GM18907 (cell line): ENCODE measurements around the gene CTNNB1.

Experiments
- ATAC-seq: cut with Tn5 transposase; IDR thresholded peaks from one replicate; pipeline ENCODE4 v1.9.1; 2021; ENCODE audit warnings: mild to moderate bottlenecking, moderate library complexity; ENCODE audit not compliant: unreplicated experiment

The CTNNB1 gene

DNA sequence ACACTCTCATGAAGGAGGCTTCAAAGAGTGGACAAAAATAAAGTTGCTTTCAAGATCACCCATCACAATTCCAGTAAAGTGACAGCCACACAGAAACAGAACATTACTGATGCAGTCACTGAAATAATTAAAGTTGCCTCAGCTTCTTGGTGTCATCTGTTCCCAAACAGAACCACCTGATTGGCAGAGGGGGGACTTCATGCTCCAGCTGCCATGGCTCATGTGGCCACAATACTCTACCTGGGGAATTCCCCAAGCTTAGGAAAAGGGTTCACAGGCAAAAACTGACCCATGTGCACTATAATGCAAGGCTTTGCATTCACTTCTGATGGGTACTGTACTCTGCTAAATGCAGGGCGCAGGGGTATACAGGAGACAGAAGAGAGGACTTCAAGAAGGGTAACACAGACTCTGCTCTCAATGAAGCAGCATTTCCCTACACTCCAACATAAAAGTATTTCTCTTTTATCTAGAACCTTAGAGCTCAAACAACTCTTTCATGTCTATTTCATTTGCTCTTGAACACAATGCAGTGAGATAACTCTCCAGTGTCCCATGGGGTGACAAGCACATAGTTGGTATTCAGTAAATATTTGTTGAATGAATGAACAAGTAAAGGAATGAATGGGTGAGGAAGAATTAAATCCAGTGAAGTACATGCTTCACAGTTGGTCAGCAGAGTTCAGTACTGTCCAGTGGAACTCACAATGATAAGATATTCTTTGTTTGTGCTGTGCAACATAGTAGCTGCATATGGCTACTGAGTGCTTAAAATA is 8.6 kb upstream of the CTNNB1 start:
- peak; percentile 66 for ATAC-seq

DNA sequence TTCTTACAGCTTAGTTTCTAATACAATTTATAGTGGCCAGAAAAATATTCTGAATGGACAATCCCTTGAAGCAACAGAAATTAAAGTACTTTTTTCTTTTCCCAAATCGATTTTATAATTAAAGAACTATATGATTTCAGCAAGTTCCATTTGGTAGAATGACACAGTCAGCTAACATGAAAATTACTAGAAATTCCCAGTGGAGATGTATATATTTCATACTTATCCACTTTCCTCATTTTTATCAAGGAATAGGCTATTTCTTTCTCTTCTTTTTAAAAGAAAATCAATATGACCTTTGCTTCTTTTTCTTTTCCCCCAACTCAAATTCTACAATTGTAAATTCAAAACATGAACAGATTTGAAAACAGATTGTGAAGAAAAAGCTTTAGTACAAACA is 6.4 kb upstream of the CTNNB1 start:
- ATAC-seq = no peak

DNA sequence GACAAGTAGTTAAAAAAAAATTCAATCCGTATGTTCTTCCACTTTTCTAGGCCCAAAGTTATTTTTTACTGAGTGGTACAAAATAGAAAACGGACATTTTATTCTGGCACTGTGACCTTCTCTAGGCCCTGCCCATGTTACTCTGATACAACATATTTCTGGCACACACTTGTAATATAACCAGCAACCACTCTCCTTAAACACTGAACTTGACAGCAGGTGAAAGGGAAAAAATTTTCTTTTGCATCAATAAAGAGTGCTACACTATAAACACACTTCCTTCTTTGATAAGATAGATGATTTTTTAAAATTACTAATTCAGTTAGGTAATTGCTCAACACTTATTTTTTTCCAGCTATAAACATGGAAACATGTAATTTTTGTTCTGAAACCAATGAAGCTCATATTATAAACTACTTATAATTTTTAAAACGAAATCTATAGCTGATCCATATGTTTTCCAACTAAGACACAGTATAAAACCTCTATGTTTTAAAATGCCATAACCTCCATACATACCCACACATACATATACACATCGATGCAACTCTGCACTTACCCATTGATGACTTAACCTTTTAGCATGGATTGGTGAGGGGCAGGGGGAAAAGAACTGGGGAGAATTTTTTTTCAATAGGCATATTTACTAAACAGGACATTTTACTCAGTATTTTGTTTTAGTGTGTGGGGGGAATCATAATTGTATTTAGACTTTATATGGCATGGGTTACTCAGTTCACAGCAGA is 5.3 kb upstream of the CTNNB1 start:
- no peak for ATAC-seq

DNA sequence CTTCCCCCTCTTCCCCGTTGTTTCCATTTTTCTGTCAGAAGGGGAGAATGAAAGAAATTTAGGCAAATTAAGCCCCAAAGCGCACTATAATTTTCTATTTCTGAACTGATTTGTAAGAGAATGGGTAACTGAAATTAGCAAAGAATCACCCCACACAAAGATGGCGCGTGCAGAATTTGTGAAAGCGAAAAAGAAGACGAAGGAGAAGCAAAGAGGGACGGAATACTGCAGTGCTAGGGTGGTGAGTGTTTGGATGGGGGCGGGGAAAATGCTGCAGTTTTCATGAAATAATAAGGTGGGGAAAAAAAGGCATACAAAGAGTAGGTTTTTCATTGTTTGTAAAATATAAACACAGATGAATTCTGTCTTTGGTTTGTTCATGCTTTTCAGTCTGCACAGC is 4.6 kb upstream of the CTNNB1 start:
- ATAC-seq = no peak

DNA sequence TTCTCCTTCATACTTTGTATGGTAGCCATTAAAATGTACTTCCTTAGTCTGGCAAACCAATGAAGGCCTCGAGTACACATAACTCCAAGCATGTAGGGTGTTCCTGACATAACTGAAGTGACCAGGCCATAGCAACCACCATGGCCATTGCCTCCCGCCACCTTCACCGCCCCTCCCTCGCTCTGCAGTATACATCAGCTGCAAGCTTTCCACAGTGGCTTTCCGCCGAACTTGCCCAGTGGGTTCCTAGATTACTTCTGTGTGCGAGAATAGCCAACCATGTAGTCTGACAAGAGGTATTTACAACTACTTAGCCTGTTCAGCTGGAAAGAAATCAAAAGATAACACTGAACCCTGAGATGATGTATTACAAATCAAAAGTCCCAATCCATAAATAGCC is 3.4 kb upstream of the CTNNB1 start:
- ATAC-seq = no peak

DNA sequence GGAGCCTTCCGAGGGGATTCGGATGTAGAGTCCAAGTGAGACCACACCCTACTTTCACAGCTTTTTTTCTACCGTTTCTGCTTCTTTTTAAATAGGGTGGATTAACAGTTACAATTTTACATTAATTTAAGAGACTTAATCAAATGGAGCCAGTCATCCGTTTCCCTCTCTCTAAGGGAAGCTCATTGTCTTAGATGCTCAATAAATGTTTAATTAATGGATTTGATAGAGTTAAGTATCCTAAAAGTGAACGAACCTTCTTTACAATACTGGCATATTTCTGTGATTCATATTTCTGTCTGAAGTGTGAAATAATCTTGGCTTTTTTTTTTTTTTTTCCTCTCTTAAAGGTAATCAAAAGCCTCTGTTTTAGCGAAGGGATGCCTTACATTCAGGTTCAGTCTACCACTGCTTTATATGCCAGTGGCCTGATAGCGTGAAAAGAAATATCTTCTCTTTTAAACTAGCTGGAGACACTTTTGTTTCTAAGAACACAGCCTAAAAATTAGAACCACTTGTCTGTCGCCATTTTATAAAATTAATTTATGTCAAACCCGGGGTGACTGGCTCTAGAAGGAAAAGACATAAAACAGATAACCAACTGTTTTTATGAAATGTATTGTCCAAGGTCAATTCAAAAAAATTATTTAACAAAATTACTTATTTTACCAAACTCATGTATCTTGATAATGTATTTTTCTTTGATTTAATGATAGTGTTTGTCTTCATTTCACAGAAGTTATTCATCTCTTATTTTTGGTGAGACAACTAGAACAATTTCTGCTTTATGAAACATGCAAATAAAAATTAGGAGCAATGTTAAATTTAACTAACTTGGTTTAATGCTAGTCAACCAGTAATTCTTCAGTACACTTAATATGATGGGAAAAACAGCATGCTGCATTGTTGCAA is 2.5 kb upstream of the CTNNB1 start:
- no peak for ATAC-seq

DNA sequence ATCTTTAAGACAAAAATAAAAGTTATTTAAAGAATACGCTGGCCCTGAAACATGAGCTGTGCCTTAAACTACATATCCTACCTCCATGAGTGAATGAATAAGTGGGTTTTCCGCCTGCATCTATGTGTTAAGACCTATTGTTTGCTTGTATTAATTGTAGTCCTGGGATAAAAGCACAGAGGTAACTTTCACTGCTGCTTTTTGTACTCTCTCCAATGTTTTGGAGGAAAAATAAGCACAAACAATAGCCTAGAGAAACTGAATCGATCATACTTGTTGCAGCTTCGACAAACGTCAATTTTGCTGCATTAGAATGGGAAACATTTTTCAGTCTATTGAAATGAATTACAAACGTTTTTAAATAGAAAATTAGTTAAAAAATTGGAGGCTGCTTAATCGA is 1.3 kb upstream of the CTNNB1 start:
- ATAC-seq = no peak

DNA sequence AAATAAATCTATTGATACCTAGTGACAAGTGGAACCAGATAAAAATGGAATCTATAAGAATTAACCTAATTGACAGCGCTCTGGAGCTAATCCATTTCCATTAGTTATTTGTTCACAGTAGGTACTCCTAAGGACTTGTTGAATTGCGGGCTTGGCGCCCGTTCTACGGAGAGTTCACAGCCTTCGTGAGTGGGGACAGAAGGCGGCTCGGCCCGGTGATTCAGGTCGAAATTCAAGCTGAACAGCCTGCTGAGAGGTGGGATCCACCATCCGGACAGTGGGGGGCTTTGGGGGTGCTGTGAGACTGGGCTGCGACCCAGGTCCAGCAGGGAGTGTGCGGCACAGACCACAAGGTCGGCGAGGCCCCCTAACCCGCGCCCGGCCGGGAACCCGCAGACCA is 779 bp upstream of the CTNNB1 start:
- peak; percentile 5 for ATAC-seq

DNA sequence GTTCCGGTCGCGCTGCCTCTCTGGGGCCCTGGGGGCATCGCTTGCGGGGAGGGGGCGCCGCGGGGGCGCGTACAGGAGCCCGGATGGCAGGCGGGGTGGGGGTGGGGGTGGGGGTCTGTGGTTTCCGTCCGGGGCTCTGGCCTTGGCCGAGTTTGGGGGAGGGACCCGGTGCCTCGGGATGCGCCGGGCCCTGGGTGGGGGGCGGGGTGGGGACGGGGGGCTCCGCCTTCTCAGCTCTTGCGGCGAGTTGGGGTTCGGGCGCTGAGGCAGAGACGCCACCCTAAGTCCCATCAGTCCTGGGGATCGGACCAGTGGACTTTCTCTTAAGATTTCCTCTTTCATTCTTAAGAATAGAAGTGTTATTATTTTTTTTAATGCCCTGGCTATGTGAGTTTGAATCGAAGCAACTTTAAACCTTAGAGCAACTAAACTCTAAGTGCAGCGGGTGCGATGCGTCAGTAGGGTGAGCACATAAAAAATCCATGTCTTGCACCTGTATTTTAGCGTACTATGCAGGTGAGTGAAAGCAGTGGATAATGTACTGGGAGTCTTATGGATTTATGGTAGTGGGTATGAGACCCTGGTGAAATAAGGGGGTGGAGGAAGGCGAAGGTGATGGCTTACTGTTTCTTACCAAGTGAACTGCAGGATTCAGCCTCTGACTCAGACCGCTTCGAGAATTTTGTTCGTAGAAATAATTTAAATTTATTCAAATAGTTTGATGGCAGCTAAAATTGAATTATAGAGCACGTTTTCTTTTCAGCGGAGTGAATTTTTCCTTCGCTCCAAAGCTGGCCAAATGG is 762 bp downstream of the CTNNB1 start:
- ATAC-seq = peak; percentile 21

DNA sequence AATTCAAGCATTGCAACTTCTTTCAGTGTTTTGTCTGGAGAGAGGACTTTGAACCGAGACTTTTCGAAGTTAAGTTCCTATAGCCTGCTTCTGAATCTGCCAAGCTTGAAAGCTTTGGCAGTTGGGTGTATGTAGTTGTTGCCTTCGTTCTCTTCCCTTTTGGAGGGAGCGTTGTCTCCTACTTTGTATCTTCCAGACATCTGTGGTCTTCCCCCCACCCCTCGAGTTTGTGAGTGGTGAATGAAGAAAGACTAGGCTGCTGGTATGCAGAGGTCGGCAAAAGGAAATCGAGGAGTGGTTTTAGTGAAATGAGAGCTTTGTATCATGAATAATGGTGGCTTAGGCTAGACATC is 1.3 kb downstream of the CTNNB1 start:
- no peak for ATAC-seq

DNA sequence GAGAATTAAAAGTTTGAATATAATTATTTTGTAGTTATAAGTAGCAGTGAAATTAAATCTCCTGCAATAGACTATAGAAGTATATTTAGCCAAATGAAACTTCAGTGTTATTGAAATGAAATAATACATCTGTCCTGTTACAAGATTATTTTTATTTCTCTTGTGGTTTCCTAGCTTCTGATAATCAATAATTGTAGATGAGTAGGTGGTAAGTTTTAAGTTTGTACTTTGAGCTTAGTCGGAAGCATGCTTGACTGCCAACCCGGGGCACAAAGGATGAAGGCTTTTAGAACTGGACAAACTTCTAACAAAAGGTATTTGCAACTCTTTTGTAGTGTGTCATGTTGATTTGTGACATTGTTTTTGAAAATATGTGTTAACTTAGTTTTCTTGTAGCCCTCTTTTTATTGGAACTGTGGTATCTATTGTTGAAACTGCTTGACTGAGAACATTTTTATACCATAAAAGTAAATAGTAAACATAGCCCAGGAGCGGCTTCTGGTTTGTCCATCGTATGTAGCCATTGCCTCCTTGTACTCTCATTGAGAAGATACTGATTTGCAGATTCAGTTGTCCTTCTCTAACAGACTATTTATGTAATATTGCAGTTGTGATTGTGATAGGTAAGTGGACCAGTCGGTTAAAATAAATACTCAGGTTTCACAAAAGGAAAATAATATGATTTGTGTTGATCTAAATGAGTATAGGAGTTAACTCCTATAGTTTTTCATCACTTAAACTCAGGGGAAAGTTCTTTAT is 2.9 kb downstream of the CTNNB1 start:
- no peak for ATAC-seq

DNA sequence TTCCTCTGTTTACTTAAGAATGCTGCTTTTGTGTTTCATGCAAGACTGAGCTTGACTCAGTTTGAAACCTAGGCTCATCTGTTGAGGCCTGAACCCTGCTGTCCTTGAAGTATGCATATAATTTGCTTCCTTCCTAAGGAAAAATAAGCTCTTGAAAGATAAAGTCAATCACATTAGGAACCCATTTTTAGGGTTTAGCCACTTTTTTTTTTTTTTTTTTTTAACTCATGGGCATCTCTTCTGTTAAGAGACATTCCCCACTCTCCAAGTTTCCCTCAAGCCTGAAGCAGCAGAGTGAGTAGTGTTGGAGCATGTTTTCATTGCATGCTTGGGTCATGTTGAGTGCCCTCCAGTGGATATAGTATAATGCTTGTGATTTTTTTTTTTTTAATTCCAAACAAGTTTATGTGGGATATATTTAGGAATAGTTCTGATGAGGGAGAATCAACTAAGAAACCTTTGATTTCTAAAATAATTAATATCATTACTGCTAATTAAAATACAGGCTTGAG is 3.6 kb downstream of the CTNNB1 start:
- ATAC-seq = no peak

DNA sequence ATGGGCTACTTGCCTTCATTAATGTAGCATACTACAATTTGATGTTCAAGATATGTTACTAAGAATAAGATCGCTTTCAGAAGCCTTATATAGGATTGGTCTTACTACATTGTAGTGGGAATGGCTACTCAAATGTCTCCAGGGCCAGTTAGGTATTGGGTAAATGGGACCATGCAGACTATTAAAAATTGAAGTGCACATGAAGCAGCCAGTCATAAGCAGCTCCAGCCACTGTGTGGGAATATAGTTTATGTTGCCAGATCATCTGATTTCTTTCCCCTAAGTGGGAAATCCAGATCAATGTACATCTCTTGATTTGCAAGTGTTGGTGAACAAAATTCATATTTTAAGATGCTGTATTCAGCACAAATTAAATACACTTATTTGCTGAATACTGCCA is 5.1 kb downstream of the CTNNB1 start:
- ATAC-seq = no peak

DNA sequence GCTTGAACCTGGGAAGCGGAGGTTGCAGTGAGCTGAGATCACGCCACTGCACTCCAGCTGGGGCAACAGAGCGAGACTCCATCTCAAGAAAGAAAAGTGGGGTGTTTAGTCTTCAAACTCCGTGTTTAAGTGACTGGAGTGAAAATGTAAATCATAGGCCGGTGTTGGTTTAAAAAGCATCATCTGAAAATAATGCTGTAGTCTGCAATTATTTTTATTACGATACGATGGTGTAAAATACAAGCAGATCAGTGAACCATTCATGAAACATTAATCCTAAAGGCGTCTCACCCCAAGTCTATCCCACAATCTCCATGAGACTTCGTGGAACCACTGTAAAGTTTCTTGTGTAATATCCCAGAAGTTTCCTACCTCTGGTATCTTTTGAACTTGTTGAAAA is 6.3 kb downstream of the CTNNB1 start:
- ATAC-seq = no peak

DNA sequence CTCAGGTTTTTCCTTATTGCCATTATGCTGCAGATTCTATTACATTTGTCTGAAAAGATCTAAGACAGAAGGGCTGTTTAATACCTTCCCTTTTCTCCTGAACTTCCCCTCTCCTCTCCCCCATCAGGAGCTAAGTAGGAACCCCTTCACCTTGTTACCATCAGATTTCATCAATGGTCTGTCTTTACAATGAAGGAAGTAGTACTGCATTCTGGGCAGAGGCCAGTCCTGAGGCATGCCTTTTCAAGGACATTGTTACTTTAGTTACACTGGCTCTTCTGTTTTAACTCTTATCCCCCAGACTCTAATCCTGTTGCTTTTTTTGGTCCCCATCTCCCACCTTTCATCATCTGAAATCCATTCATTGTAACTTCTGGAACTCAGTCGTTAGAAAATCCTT is 8.1 kb downstream of the CTNNB1 start:
- ATAC-seq = no peak

DNA sequence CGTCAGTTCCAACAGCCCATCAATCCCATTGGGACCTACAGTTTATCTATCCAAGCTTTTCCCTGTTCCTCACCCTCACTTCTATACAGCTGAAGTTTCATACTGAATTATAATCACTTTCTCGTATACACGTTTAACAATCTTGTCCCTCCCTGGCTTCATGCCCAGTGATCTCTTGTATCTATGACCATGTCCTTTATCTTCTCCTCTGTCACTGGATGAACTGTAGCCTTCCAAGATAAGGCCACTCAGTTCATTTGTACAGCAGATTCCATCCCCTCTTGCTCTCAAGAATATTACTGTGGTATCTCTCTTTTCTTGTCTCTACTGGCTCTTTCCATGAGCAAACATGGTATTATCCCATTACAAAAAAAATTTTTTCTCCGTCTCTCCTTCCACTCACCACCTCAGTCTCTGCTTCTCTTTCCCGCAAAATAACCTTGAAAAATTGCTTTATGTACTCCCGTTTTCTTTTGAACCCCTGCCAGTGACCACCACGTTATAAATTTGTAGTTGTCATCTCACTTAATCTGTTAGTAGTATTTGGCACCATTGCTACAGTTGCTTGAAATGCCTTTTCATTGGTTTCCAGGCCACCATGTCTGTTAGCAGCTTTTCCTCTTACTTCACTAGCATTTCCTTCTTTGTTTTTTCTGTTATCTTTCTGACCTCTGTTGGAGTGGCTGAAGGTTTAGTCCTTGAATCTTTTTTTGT is 9.4 kb downstream of the CTNNB1 start:
- ATAC-seq = no peak

DNA sequence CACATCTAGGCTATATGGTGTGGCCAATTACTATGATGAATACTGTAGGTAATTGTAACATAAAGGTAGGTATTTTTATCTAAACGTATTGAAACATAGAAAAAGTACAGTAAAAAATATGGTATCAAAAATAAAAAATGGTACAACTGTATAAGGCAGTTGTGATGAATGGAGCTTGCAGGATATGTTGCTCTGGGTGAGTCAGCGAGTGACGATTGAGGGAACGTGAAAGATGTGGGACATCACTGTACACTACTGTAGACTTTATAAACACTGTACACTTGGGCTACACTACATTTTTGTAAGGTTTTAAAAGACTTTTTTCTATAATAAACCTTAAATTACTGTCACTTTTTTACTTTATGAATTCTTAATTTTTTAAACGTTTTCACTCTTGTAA is 10.3 kb downstream of the CTNNB1 start:
- no peak for ATAC-seq

DNA sequence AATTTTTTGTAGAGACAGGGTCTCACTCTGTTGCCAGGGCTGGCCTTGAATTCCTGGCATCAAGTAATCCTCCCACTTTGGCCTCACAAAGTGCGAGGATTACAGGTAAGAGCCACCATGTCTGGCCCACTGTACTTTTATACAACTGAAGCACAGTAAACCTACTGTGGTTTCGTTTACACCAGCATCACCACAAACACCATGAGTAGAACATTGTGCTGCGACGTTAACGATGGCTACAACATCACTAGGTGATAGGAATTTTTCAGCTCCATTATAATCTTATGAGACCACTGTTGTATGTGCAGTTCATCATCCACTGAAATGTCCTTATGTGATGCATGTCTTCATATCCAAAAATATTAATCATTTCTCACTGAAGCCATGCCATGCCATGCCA is 11.7 kb downstream of the CTNNB1 start:
- ATAC-seq = no peak

DNA sequence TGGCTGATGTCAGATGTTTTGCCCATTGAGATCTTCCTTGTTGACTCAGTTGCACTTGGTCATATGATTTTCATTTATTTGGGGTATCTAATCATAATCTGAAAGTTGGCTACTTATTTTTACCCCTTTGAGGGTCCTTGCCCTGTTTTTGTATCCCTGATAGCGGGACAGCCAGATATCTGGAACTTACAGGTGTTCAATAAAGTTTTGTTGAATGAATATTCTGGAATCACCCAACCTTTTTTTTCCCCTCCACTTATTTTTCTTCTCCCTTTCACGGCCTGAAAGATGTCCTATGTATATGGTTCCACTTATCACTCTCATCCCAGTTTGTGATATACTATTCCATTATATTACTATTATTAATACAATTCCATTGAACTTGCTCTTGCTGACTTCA is 12.8 kb downstream of the CTNNB1 start:
- ATAC-seq = no peak
